HG03064 (cell line): ENCODE data around the gene GNL2.
A peak's percentile ranks its signal among the peaks of the same experiment; 100 is the strongest.

Experiments used
- ATAC-seq: cut with Tn5 transposase; IDR thresholded peaks from one replicate; pipeline ENCODE4 v1.9.1; 2021; ENCODE audit warnings: low read depth; ENCODE audit not compliant: unreplicated experiment

Gene GNL2

DNA sequence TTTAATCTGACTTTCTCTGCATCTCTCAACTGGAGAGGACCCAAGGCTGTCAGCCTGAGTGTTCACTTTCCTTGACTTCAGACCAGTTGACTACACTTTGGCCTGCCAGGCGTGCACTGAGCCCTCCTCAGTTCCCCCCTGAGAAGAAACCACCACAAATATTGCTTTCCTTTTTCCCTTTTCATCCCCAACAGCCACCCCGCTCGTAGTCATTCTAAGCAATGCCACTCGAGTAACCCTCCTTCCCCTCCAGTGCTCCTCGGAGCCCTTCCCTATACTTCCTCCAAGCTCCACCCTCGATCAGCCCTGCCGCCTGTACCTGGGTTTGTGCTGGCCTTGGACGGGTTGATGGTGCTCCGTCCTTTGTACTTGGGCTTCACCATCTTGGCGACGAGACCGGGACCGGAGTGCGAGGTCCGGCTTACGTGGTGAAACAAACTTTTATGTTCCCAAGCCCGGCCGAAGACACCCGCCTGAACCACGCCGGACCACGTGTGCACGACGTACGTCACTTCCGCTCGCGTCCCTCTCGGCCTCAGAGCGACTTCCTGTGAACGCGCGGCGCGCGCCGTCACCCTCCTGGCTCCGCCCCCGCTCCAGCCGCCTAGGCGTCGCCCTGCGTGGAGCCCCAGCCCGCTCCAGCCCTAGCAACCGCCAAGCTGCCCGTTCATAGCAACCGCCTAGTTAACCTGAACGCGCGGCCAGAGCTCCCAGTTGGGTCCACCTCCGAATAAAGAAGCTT lies at the start of gene GNL2:
Gene GNL2, minus strand, starts transcription at position 498 of the 742 bp plus-strand sequence. Its CDS starts 115 bp downstream, at position 383.
- peak; percentile 83 for ATAC-seq

GRCh38 chr1:37641059-37641458 lies 45.3 kb upstream of the GNL2 start:
- no peak for ATAC-seq

GRCh38 chr1:37636435-37636834 lies 40.7 kb upstream of the GNL2 start:
- ATAC-seq = no peak

GRCh38 chr1:37634992-37635902 lies 39.5 kb upstream of the GNL2 start:
- no peak for ATAC-seq

GRCh38 chr1:37634244-37634991 lies 38.7 kb upstream of the GNL2 start, which contains the start of gene RSPO1:
Gene RSPO1, minus strand, starts transcription at chr1:37634892. Its CDS starts 5,231 bp downstream, at chr1:37629661.
- no peak for ATAC-seq

DNA sequence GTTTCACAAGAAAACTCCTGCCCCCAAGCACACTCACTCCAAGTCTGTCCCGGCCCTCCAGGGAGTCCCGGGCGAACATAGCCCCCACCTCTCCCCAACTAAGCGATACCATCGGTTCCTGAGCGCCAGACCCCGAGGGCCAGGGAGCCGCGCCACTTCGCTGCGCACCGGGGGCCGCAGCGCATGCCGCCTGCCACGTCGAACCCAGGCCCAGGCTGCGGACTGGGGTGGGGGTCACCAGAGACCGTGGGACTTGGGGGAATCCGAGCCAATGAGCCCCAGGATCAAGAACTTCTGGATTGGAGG lies 38.2 kb upstream of the GNL2 start:
- no peak for ATAC-seq

GRCh38 chr1:37633040-37633937 lies 37.6 kb upstream of the GNL2 start:
- no peak for ATAC-seq

DNA sequence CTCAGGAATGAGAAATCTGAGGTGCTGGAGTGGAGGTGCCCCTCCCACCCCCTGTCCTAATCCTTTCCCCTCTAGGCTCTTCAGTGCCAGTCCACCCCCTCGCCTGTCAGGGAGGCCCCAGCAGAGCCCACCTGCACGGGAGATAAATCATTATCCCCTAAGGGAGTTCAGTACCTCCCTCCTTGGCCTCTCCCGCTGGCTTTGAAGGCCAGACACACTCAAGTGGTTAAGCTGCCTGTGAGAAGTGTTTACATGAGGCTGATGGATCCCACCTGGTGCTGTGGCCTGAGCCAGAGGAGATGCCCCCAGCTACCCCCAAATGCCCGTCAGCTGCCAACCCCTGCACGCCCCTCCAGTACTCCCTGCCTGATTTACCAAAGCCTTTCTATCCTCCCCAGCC lies 35.3 kb upstream of the GNL2 start:
- no peak for ATAC-seq

DNA sequence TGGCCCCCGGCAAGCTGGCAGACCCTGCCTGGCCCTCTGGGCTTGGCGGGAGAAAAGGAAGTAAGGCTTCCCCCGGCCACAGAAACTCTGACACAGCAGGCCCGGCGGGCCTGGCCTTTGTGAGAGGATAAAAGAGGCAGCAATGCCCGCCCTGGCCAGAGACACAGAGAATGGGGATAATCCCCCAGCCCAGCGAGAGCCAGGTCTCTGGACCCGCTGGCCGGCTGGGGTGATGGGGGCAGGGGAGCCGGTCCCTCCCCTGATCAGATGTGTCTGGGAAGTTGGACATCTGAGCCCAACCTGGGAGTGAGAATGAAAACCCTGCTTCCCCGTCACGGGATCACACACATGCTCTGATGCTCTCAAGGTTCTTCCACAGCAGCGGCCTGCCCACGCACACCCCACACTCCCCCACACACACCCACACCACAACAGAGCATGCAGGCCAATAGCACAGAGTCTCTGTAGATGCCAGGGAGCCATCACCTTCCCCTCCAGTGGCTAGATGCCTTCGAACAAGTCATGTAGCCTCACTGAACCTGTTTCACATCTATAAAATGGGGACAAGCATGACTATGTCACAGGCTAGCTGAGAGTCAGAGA lies 34.8 kb upstream of the GNL2 start:
- no peak for ATAC-seq

GRCh38 chr1:37629726-37630425 lies 34.1 kb upstream of the GNL2 start:
- ATAC-seq = no peak

GRCh38 chr1:37629008-37629407 lies 33.3 kb upstream of the GNL2 start:
- ATAC-seq = no peak

- no peak for ATAC-seq
Measured at GRCh38 chr1:37628026-37628556, 32.4 kb upstream of the GNL2 start.

DNA sequence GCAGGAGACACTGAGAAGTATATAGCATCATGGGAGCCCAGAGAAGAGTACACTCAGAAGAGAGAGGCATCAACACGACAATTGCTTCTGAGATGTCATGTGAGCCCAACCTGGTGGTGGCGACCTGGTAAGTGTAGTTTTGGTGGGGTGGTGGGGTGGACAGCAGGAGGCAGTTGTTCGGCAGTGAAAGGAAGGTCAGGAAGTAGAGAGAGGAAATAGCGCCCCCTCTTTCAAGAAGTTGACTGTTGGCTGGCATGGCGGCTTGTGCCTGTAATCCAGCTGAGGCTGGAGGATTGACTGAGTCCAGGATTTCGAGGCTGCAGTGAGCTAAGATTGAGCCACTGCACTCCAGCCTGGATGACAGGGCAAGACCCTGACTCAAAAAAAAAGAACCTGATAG lies 26.4 kb upstream of the GNL2 start:
- ATAC-seq = no peak

GRCh38 chr1:37621326-37621870 lies 25.7 kb upstream of the GNL2 start:
- no peak for ATAC-seq

DNA sequence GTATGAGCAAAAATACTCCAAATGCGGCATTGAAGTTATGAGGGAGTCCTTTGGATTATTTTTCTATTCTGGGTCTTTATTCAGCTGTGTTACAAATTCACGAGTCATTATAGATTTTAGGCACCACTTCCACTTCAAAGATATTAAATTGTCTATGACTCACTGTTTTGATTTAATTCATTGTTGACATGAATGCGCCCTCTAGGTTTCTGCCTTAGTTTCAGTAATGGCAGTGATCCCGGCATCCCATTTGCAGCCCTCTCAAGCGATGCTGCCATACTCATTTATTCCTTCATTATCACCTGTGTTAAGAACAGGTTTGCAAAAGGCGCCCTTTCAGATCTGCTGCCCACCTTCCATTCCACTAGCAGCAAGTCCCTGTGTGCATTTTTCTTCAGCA lies 25.0 kb upstream of the GNL2 start:
- ATAC-seq = no peak

DNA sequence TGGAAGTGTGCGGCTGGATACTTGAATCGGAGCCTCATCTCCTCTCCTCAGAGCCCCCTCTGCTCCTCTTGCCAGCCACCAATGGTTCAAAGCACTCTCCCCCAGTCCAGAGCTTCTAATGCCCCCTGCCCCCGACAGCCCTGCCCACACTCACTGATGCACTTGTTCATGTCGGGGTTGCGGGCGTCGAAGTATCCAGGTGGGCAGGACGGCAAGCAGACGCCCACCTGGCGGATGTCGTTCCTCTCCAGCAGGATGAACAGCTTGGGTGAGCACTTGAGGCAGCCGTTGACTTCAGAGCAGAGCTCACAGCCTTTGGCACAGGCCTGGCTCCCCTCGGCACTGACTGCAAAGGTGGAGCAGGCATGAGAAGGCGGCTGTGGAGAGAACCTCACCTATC lies 20.6 kb upstream of the GNL2 start:
- no peak for ATAC-seq

GRCh38 chr1:37614105-37614504 lies 18.4 kb upstream of the GNL2 start:
- ATAC-seq = no peak

GRCh38 chr1:37612186-37612585 lies 16.4 kb upstream of the GNL2 start:
- no peak for ATAC-seq

- ATAC-seq = no peak
Measured at GRCh38 chr1:37609994-37610393, 14.3 kb upstream of the GNL2 start.
